Measurements from ENCODE around the gene GALK1. TPM values are rescaled to one million over a fixed set of nuclear protein-coding genes. Genes with fewer than 3 reads are reported as not detected.

The GALK1 gene
- total RNA-seq, 1 donor from 2014 or later: 30.3 TPM

- Mint-ChIP-seq H3K36me3 (ENCODE audit: unreplicated experiment) (peaks cover 48% of the 10 kb centered on the region), H3K27me3 (ENCODE audit: unreplicated experiment) (no peaks in the 10 kb centered on the region), H3K4me3 (ENCODE audit: unreplicated experiment) (no peak overlapping the region)
Measured at GRCh38 chr17:75729351-75729750, 35.6 kb downstream of the GALK1 start.

GRCh38 chr17:75727391-75727790 is 37.6 kb downstream of the GALK1 start:
- no peak overlapping the region for H3K4me3 Mint-ChIP-seq (ENCODE audit: unreplicated experiment)
- H3K36me3 Mint-ChIP-seq (ENCODE audit: unreplicated experiment): peaks cover 37% of the 10 kb centered on the region
- no peak for DNase-seq (ENCODE audit: extremely low spot score, unreplicated experiment)
- no peaks in the 10 kb centered on the region for H3K9me3 Mint-ChIP-seq (ENCODE audit: unreplicated experiment)
- TF ChIP-seq CTCF (IDR thresholded peaks at IDR 0.05): no peak
- peaks cover 10% of the 10 kb centered on the region for H3K4me1 Mint-ChIP-seq (ENCODE audit: unreplicated experiment)
- no peaks in the 10 kb centered on the region for H3K27me3 Mint-ChIP-seq (ENCODE audit: unreplicated experiment)
- no peak overlapping the region for H3K27ac Mint-ChIP-seq (ENCODE audit: unreplicated experiment)

More at GRCh38 chr17:75729351-75729750, 35.6 kb downstream of the GALK1 start:
- Mint-ChIP-seq H3K9me3 (ENCODE audit: unreplicated experiment) (no peaks in the 10 kb centered on the region), H3K27ac (ENCODE audit: unreplicated experiment) (no peak overlapping the region), H3K4me1 (ENCODE audit: unreplicated experiment) (peaks cover 5% of the 10 kb centered on the region)
- TF ChIP-seq CTCF (IDR thresholded peaks at IDR 0.05): no peak
- no peak for DNase-seq (ENCODE audit: extremely low spot score, unreplicated experiment)

- no peak for TF ChIP-seq CTCF (IDR thresholded peaks at IDR 0.05)
- H3K27me3 Mint-ChIP-seq (ENCODE audit: unreplicated experiment): no peaks in the 10 kb centered on the region
- H3K27ac Mint-ChIP-seq (ENCODE audit: unreplicated experiment): no peak overlapping the region
- no peak overlapping the region for H3K4me3 Mint-ChIP-seq (ENCODE audit: unreplicated experiment)
- peaks cover 25% of the 10 kb centered on the region for H3K36me3 Mint-ChIP-seq (ENCODE audit: unreplicated experiment)
- no peak for DNase-seq (ENCODE audit: extremely low spot score, unreplicated experiment)
- H3K9me3 Mint-ChIP-seq (ENCODE audit: unreplicated experiment): no peaks in the 10 kb centered on the region
- H3K4me1 Mint-ChIP-seq (ENCODE audit: unreplicated experiment): peaks cover 19% of the 10 kb centered on the region
Measured at GRCh38 chr17:75725504-75725903, 39.5 kb downstream of the GALK1 start.

- Mint-ChIP-seq H3K27me3 (ENCODE audit: unreplicated experiment) (no peaks in the 10 kb centered on the region), H3K36me3 (ENCODE audit: unreplicated experiment) (peaks cover 17% of the 10 kb centered on the region), H3K27ac (ENCODE audit: unreplicated experiment) (no peak overlapping the region), H3K4me1 (ENCODE audit: unreplicated experiment) (peaks cover 27% of the 10 kb centered on the region), H3K9me3 (ENCODE audit: unreplicated experiment) (no peaks in the 10 kb centered on the region), H3K4me3 (ENCODE audit: unreplicated experiment) (no peak overlapping the region)
- DNase-seq (ENCODE audit: extremely low spot score, unreplicated experiment): no peak
- TF ChIP-seq CTCF (IDR thresholded peaks at IDR 0.05): no peak
Measured at GRCh38 chr17:75724016-75725003, 40.7 kb downstream of the GALK1 start.

GRCh38 chr17:75723171-75723930 is 41.6 kb downstream of the GALK1 start:
- H3K27ac Mint-ChIP-seq (ENCODE audit: unreplicated experiment): peak overlapping the region; percentile 75
- H3K9me3 Mint-ChIP-seq (ENCODE audit: unreplicated experiment): no peaks in the 10 kb centered on the region
- peaks cover 14% of the 10 kb centered on the region for H3K36me3 Mint-ChIP-seq (ENCODE audit: unreplicated experiment)
- peak overlapping the region; percentile 77 for H3K4me3 Mint-ChIP-seq (ENCODE audit: unreplicated experiment)
- no peak for DNase-seq (ENCODE audit: extremely low spot score, unreplicated experiment)
- peaks cover 27% of the 10 kb centered on the region for H3K4me1 Mint-ChIP-seq (ENCODE audit: unreplicated experiment)
- TF ChIP-seq CTCF (IDR thresholded peaks at IDR 0.05): no peak
- H3K27me3 Mint-ChIP-seq (ENCODE audit: unreplicated experiment): no peaks in the 10 kb centered on the region

Measured in osteocyte (in vitro differentiated cells).